Glomerular visceral epithelial cell (primary cell): Measurements from ENCODE around the gene RPTOR.

Experiments
- DNase-seq: peaks from one replicate; pipeline ENCODE4 v3.0.0-alpha.2; 2016; ENCODE audit errors: extremely low spot score

The RPTOR gene

GRCh38 chr17:80910043-80910442 is 365.4 kb downstream of the RPTOR start:
- DNase-seq, result no peak

GRCh38 chr17:80912476-80912875 is 367.8 kb downstream of the RPTOR start:
- DNase-seq, result no peak

- DNase-seq, result no peak
Measured at GRCh38 chr17:80913928-80914821, 369.5 kb downstream of the RPTOR start.

GRCh38 chr17:80916246-80916645 is 371.6 kb downstream of the RPTOR start:
- no peak for DNase-seq

- no peak for DNase-seq
Measured at GRCh38 chr17:80917716-80918560, 373.3 kb downstream of the RPTOR start.

- DNase-seq, result no peak
Measured at GRCh38 chr17:80918731-80919130, 374.1 kb downstream of the RPTOR start.

- DNase-seq, result no peak
Measured at GRCh38 chr17:80919331-80920311, 375.0 kb downstream of the RPTOR start.

- DNase-seq, result peak; percentile 25
Measured at GRCh38 chr17:80920441-80920840, 375.8 kb downstream of the RPTOR start.

- no peak for DNase-seq
Measured at GRCh38 chr17:80921159-80921558, 376.5 kb downstream of the RPTOR start.

- DNase-seq, result no peak
Measured at GRCh38 chr17:80921741-80922579, 377.3 kb downstream of the RPTOR start.

GRCh38 chr17:80922580-80923160 is 378.0 kb downstream of the RPTOR start:
- DNase-seq, result no peak

GRCh38 chr17:80923211-80924110 is 378.8 kb downstream of the RPTOR start:
- no peak for DNase-seq

GRCh38 chr17:80924111-80924806 is 379.6 kb downstream of the RPTOR start:
- no peak for DNase-seq

GRCh38 chr17:80924807-80925610 is 380.4 kb downstream of the RPTOR start:
- no peak for DNase-seq

- DNase-seq, result no peak
Measured at GRCh38 chr17:80925688-80926335, 381.2 kb downstream of the RPTOR start.

- DNase-seq, result no peak
Measured at GRCh38 chr17:80926591-80927250, 382.1 kb downstream of the RPTOR start.

GRCh38 chr17:80927791-80928216 is 383.2 kb downstream of the RPTOR start:
- no peak for DNase-seq
